ENCODE measurements around the gene OR1I1. TPM values are rescaled to one million over a fixed set of nuclear protein-coding genes. Genes with fewer than 3 reads are reported as not detected.

OR1I1 gene
- total RNA-seq, 4 donors from 2014 or later: not detected

GRCh38 chr19:15124572-15125231 lies 42.7 kb downstream of the OR1I1 start:
- H3K4me1 ChIP-seq: peaks cover 0 to 24% (median 6%) of the 10 kb centered on the region in 4 donors
- no peaks in the 10 kb centered on the region for H3K9me3 ChIP-seq
- TF ChIP-seq CTCF (IDR thresholded peaks at IDR 0.05) (no peak), EP300 (IDR thresholded peaks at IDR 0.05) (no peak), POLR2A (IDR thresholded peaks at IDR 0.05) (no peak)
- no peaks in the 10 kb centered on the region for H3K27me3 ChIP-seq
- peaks cover 2 to 41% (median 4%) of the 10 kb centered on the region in 3 donors for H3K36me3 ChIP-seq
- DNase-seq (ENCODE audit: low spot score in 2 of 2): no peak
- H3K4me3 ChIP-seq: peak overlapping the region; percentile 49 to 93 (median 73)
- WGBS, 2 donors: 2 to 5% methylated on average over 30 to 33 of the region's 33 CpGs
- H3K27ac ChIP-seq: peak overlapping the region; percentile 69 to 95 (median 92)

GRCh38 chr19:15125232-15126067 lies 43.4 kb downstream of the OR1I1 start:
- peak in 3 of 5 experiments; percentile 18 to 70 (median 52) for TF ChIP-seq CTCF (IDR thresholded peaks at IDR 0.05)
- TF ChIP-seq POLR2A (IDR thresholded peaks at IDR 0.05): peak in 1 of 2 donors; percentile 41
- TF ChIP-seq EP300 (IDR thresholded peaks at IDR 0.05): peak; percentile 92 to 93
- H3K27me3 ChIP-seq: no peaks in the 10 kb centered on the region
- H3K36me3 ChIP-seq: peaks cover 2 to 34% (median 4%) of the 10 kb centered on the region in 3 donors
- peaks cover 0 to 24% (median 6%) of the 10 kb centered on the region in 4 donors for H3K4me1 ChIP-seq
- DNase-seq (ENCODE audit: low spot score in 2 of 2): peak; percentile 94 to 96
- H3K9me3 ChIP-seq: no peaks in the 10 kb centered on the region
- 0 to 1% methylated on average over 52 to 56 of the region's 61 CpGs for WGBS, 2 donors
- H3K27ac ChIP-seq: peak overlapping the region; percentile 69 to 95 (median 92)
- peak overlapping the region; percentile 49 to 93 (median 73) for H3K4me3 ChIP-seq

DNA sequence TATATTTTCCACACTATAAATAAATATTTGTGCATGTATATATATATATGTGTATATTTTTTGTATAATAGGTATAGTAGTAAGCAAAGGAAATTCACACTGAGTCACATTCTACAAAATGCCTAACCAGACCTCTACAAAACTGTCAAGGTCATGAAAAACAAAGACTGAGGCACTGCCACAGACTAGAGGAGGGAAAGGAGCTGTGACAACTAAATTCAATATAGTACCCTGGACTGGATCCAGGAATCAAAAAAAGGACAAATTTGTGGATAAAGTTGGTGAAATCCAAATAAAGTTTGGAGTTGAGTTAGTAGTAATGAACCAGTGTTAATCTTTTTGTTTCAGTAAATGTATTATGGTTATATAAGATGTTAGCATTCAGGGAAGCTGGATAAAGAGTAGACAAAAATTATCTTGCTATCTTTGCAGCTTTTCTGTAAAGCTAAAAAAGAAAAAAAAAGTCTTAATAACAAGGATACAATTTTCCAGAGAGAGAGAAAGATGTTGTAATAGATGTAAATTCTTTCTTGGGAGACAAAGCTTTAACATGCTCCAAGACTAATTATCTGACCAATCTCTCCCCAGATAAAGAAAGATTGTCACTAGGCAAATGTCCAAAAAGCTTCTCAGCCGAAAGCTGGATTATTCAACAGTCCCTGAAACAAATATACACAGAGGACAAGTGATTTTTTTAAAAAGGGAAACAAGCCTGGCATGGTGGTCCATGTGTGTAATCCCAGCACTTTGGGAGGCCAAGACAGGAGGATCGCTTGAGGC lies 44.3 kb downstream of the OR1I1 start:
- H3K27ac ChIP-seq: peak overlapping the region; percentile 65 to 95 (median 82)

GRCh38 chr19:15128162-15128770 lies 46.3 kb downstream of the OR1I1 start:
- no peaks in the 10 kb centered on the region for H3K27me3 ChIP-seq
- peaks cover 0 to 23% (median 6%) of the 10 kb centered on the region in 4 donors for H3K4me1 ChIP-seq
- DNase-seq (ENCODE audit: low spot score in 2 of 2): no peak
- H3K4me3 ChIP-seq: no peak overlapping the region
- H3K27ac ChIP-seq: no peak overlapping the region
- 76 to 78% methylated on average over 6 of the region's 6 CpGs for WGBS, 2 donors
- TF ChIP-seq POLR2A (IDR thresholded peaks at IDR 0.05) (no peak), CTCF (IDR thresholded peaks at IDR 0.05) (no peak), EP300 (IDR thresholded peaks at IDR 0.05) (no peak)
- H3K9me3 ChIP-seq: no peaks in the 10 kb centered on the region
- peaks cover 0 to 7% (median 1%) of the 10 kb centered on the region in 3 donors for H3K36me3 ChIP-seq

More for the DNA sequence above, 44.3 kb downstream of the OR1I1 start:
- 39 to 47% methylated on average over 2 of the region's 2 CpGs for WGBS, 2 donors
- H3K4me1 ChIP-seq: peaks cover 0 to 24% (median 6%) of the 10 kb centered on the region in 4 donors
- no peaks in the 10 kb centered on the region for H3K27me3 ChIP-seq
- H3K4me3 ChIP-seq: peak overlapping the region; percentile 49 to 93 (median 73)
- no peaks in the 10 kb centered on the region for H3K9me3 ChIP-seq
- H3K36me3 ChIP-seq: peaks cover 2 to 25% (median 4%) of the 10 kb centered on the region in 3 donors
- no peak for TF ChIP-seq CTCF (IDR thresholded peaks at IDR 0.05)
- no peak for TF ChIP-seq POLR2A (IDR thresholded peaks at IDR 0.05)
- no peak for TF ChIP-seq EP300 (IDR thresholded peaks at IDR 0.05)
- DNase-seq (ENCODE audit: low spot score in 2 of 2): no peak
